Ishikawa (cell line): ENCODE data around the gene MYDGF.

Experiments used
- EP300 ChIP-seq: IDR thresholded peaks from 2 replicates; pipeline ENCODE4 v1.6.1; 2012; ENCODE audit warnings: borderline replicate concordance
- NFIC ChIP-seq: IDR thresholded peaks from 2 replicates; pipeline ENCODE4 v1.6.1; 2012
- RAD21 ChIP-seq: IDR thresholded peaks from 2 replicates; pipeline ENCODE4 v1.6.1; 2012; ENCODE audit warnings: low read depth
- TCF12 ChIP-seq: IDR thresholded peaks from 2 replicates; pipeline ENCODE4 v1.6.1; 2012; ENCODE audit warnings: low read depth
- TF ChIP-seq, protein P1 (sequence below): IDR thresholded peaks from 2 replicates; pipeline ENCODE4 v1.6.1; 2012; ENCODE audit warnings: low read depth, mild to moderate bottlenecking
- TF ChIP-seq, protein P2 (sequence below): IDR thresholded peaks from 2 replicates; pipeline ENCODE4 v1.6.1; 2012

- TF ChIP-seq, protein P1, sequence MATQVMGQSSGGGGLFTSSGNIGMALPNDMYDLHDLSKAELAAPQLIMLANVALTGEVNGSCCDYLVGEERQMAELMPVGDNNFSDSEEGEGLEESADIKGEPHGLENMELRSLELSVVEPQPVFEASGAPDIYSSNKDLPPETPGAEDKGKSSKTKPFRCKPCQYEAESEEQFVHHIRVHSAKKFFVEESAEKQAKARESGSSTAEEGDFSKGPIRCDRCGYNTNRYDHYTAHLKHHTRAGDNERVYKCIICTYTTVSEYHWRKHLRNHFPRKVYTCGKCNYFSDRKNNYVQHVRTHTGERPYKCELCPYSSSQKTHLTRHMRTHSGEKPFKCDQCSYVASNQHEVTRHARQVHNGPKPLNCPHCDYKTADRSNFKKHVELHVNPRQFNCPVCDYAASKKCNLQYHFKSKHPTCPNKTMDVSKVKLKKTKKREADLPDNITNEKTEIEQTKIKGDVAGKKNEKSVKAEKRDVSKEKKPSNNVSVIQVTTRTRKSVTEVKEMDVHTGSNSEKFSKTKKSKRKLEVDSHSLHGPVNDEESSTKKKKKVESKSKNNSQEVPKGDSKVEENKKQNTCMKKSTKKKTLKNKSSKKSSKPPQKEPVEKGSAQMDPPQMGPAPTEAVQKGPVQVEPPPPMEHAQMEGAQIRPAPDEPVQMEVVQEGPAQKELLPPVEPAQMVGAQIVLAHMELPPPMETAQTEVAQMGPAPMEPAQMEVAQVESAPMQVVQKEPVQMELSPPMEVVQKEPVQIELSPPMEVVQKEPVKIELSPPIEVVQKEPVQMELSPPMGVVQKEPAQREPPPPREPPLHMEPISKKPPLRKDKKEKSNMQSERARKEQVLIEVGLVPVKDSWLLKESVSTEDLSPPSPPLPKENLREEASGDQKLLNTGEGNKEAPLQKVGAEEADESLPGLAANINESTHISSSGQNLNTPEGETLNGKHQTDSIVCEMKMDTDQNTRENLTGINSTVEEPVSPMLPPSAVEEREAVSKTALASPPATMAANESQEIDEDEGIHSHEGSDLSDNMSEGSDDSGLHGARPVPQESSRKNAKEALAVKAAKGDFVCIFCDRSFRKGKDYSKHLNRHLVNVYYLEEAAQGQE: no peak
- no peak for TF ChIP-seq TCF12
- TF ChIP-seq, protein P2, sequence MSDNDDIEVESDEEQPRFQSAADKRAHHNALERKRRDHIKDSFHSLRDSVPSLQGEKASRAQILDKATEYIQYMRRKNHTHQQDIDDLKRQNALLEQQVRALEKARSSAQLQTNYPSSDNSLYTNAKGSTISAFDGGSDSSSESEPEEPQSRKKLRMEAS: no peak
- TF ChIP-seq NFIC: no peak
- TF ChIP-seq RAD21: no peak
- no peak for TF ChIP-seq EP300
These were observed 49.5 kb downstream of the MYDGF start for GRCh38 chr19:4620675-4621074.
